Uterus (tissue), 4 donors: ENCODE measurements around the gene MID1. TPM values are rescaled to one million over a fixed set of nuclear protein-coding genes. Genes with fewer than 3 reads are reported as not detected.
"Not testable (repeated sequence)": the region's sequence is repeated elsewhere in the genome, so short reads cannot be mapped to it uniquely, and the experiment has no call there.

Experiments used
- DNase-seq, 2 donors: peaks; one replicate each; pipeline ENCODE4 v3.0.0-alpha.2; 2019 to 2020
- H3K27ac ChIP-seq, 2 donors: fragments of 200-600 bp; sonication (generic); 1 replicate in 1 of 2; 2 replicates in 1 of 2; pipeline ENCODE4 v1.5.1; 2016 to 2018
- H3K27me3 ChIP-seq, 2 donors: fragments of 200-600 bp; sonication (generic); one replicate each; pipeline ENCODE4 v1.5.1; 2018 to 2019; ENCODE audit warnings: control low read depth in 1 of 2
- H3K36me3 ChIP-seq, 2 donors: fragments of 200-600 bp; sonication (generic); one replicate each; pipeline ENCODE4 v1.5.1; 2019; ENCODE audit warnings: control low read depth in 1 of 2
- H3K4me1 ChIP-seq, 2 donors: fragments of 200-600 bp; sonication (generic); one replicate each; pipeline ENCODE4 v1.5.1; 2018 to 2019; ENCODE audit warnings: control low read depth in 1 of 2
- H3K4me3 ChIP-seq, 2 donors: fragments of 200-600 bp; sonication (generic); 1 replicate in 1 of 2; 2 replicates in 1 of 2; pipeline ENCODE4 v1.5.1; 2018 to 2019; ENCODE audit warnings: mild to moderate bottlenecking in 1 of 2
- H3K9me3 ChIP-seq, 2 donors: fragments of 200-600 bp; sonication (generic); one replicate each; pipeline ENCODE4 v1.5.1; 2019; ENCODE audit warnings: control low read depth in 1 of 2
- CTCF ChIP-seq, 4 experiments: fragments of 200-600 bp in 2 of 4; fragments of 450-650 bp in 2 of 4; sonication (generic) in 2 of 4; IDR thresholded peaks; one replicate each; pipeline ENCODE4 v1.5.1; 2016 to 2019; ENCODE audit warnings: antibody characterized with exemption in 4 of 4, mild to moderate bottlenecking in 2 of 4, moderate library complexity in 1 of 4
- POLR2A ChIP-seq, 2 donors: fragments of 450-650 bp; IDR thresholded peaks; one replicate each; pipeline ENCODE4 v1.6.1; 2016; ENCODE audit warnings: antibody characterized with exemption in 2 of 2, mild to moderate bottlenecking in 1 of 2, moderate library complexity in 1 of 2
- intact Hi-C: fragments of 100-400 bp; cut with DNase I; formaldehyde crosslinking; loops from one replicate; pipeline ENCODE4 v1.15.1; 2023; ENCODE audit warnings: low total_unique reads
- total RNA-seq, 4 donors: library from RNA; depleted of rRNA in 3 of 4; stranded (reverse); fragments of >200 nt in 3 of 4; gene quantifications; one replicate each; pipeline versions ENCODE4 v1.1.0 to v1.2.4, GENCODE V29; 2014 to 2023
- donor health status: DM: yes; HTN: yes; CAD: no.

The MID1 gene
- total RNA-seq, 4 donors from 2014 or later = 9.1 to 29.2 (median 18.8) TPM

- no peak for TF ChIP-seq POLR2A (IDR thresholded peaks at IDR 0.05)
- no peak for TF ChIP-seq CTCF (IDR thresholded peaks at IDR 0.05)
- Histone ChIP-seq H3K9me3 (peaks cover 0 to 3% of the 10 kb centered on the region in 2 donors), H3K4me1 (no peaks in the 10 kb centered on the region), H3K27me3 (no peaks in the 10 kb centered on the region), H3K4me3 (no peak overlapping the region), H3K27ac (no peak overlapping the region), H3K36me3 (no peaks in the 10 kb centered on the region)
- DNase-seq = no peak
- intact Hi-C loops = no loop called here
Measured at GRCh38 chrX:10589098-10589497, 31.3 kb downstream of the MID1 start.

GRCh38 chrX:10584882-10585281 lies 35.5 kb downstream of the MID1 start:
- intact Hi-C loops, H3K36me3 ChIP-seq, DNase-seq, H3K4me3 ChIP-seq, H3K27ac ChIP-seq, H3K27me3 ChIP-seq, H3K9me3 ChIP-seq, H3K4me1 ChIP-seq: not testable (repeated sequence)

- intact Hi-C loops = no loop called here
- TF ChIP-seq POLR2A (IDR thresholded peaks at IDR 0.05) (no peak), CTCF (IDR thresholded peaks at IDR 0.05) (no peak)
- H3K4me1 ChIP-seq = no peaks in the 10 kb centered on the region
- H3K27me3 ChIP-seq = no peaks in the 10 kb centered on the region
- H3K9me3 ChIP-seq = peaks cover 0 to 10% of the 10 kb centered on the region in 2 donors
- H3K27ac ChIP-seq = no peak overlapping the region
- H3K4me3 ChIP-seq = no peak overlapping the region
- H3K36me3 ChIP-seq = no peaks in the 10 kb centered on the region
- no peak for DNase-seq
Measured at GRCh38 chrX:10582945-10583344, 37.4 kb downstream of the MID1 start.

- Histone ChIP-seq H3K4me1 (no peaks in the 10 kb centered on the region), H3K27me3 (no peaks in the 10 kb centered on the region), H3K9me3 (peaks cover 0 to 10% of the 10 kb centered on the region in 2 donors), H3K27ac (no peak overlapping the region), H3K4me3 (no peak overlapping the region), H3K36me3 (no peaks in the 10 kb centered on the region)
- no peak for DNase-seq
- TF ChIP-seq CTCF (IDR thresholded peaks at IDR 0.05) (no peak), POLR2A (IDR thresholded peaks at IDR 0.05) (no peak)
- intact Hi-C loops = no loop called here
Measured at GRCh38 chrX:10582215-10582733, 38.1 kb downstream of the MID1 start.

- Histone ChIP-seq H3K4me1 (no peaks in the 10 kb centered on the region), H3K4me3 (no peak overlapping the region), H3K27ac (peak overlapping the region; percentile 42 to 73), H3K27me3 (no peaks in the 10 kb centered on the region), H3K9me3 (peaks cover 0 to 7% of the 10 kb centered on the region in 2 donors), H3K36me3 (no peaks in the 10 kb centered on the region)
- intact Hi-C loops = no loop called here
- no peak for DNase-seq
- TF ChIP-seq POLR2A (IDR thresholded peaks at IDR 0.05) = no peak
- TF ChIP-seq CTCF (IDR thresholded peaks at IDR 0.05) = no peak
Measured at GRCh38 chrX:10579112-10580011, 41.0 kb downstream of the MID1 start.
